ENCODE data around the gene AARS2.
"Not testable (repeated sequence)": the region's sequence is repeated elsewhere in the genome, so short reads cannot be mapped to it uniquely, and the experiment has no call there.

AARS2 gene

DNA sequence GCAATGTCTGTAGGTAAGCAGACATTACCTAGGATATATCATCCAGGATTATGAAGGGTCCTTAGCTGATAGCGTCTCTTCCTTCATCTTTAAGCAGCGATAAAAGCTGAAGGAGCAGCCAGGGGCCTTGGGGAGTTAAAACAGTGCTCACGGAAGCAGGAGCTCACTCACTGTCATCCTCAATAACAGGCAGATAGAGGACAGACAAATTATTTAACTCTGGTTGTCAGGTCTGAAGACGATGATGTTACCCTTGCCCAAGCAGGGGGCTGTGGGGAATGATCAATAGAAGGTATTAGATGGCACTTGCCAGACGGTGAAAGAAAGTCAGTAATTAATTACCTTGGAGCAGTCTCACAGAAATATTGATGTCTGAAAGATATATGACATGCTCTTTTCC lies 16.7 kb upstream of the AARS2 start:
- no peak for DNase-seq (ENCODE audit: low read depth)

DNA sequence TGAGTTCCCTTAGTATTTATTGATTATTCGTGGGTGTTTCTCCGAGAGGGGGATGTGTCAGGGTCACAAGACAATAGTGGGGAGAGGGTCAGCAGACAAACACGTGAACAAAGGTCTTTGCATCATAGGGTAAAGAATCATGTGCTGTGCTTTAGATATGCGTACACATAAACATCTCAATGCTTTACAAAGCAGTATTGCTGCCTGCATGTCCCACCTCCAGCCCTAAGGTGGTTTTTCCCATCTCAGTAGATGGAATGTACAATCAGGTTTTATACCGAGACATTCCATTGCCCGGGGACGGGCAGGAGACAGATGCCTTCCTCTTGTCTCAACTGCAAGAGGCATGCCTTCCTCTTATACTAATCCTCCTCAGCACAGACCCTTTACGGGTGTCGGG lies 15.1 kb upstream of the AARS2 start:
- not testable (repeated sequence) for DNase-seq (ENCODE audit: low read depth)

GRCh38 chr6:44327760-44328159 lies 14.6 kb upstream of the AARS2 start:
- DNase-seq (ENCODE audit: low read depth): no peak

DNA sequence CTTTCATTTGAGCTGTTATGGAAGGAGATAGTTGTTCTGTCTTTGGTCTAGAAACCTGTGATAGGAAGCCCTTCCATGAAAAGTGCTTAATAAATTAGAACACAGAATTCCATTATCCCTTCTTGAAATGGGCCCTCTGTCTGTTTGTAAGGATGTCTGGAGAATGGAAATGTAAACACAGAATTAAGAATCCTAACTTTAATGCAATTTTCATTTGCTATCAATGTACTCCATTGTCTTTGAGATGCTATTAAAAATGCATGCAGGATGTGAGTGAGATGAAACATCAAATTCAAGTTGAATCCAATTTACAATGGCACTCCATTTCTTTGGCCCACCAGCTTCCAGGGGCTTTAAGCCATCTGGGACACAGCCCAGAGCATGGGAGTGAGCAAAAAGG lies 13.9 kb upstream of the AARS2 start:
- no peak for DNase-seq (ENCODE audit: low read depth)

DNA sequence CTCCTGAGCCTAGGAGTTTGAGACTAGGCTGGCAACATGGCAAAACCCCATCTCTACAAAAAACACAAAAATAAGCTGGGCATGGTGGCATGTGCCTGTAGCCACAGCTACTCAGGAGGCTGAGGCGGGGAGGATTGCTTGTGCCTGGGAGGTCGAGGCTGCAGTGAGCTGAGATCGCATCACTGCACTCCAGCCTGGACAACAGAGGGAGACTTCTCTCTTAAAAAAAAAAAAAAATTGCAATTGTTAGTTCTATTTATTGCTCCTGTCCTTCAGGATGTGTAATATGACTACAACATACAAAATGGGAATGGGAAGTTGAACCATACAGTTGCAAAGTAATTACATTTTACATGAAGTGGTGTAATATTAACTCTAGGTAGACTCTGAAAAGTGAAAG lies 8.1 kb upstream of the AARS2 start:
- DNase-seq (ENCODE audit: low read depth): no peak

DNA sequence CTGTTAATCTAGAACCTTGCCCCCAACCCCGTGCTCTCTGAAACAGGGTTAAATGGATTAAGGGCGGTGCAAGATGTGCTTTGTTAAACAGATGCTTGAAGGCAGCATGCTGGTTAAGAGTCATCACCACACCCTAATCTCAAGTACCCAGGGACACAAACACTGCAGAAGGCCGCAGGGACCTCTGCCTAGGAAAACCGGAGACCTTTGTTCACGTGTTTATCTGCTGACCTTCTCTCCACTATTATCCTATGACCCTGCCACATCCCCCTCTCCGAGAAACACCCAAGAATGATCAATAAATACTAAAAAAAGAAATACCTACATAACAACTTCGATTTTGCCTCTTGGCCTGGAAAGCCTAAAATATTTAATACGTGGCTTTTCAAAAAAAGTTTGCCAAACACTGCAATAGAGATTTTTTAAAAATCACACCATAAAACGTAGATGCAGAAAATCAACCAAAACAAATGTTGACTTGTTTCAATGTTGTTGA lies 4.0 kb upstream of the AARS2 start:
- not testable (repeated sequence) for DNase-seq (ENCODE audit: low read depth)

GRCh38 chr6:44316481-44316880 lies 3.3 kb upstream of the AARS2 start:
- DNase-seq (ENCODE audit: low read depth): no peak

GRCh38 chr6:44315951-44316350 lies 2.8 kb upstream of the AARS2 start:
- DNase-seq (ENCODE audit: low read depth): no peak

GRCh38 chr6:44315516-44315915 lies 2.4 kb upstream of the AARS2 start:
- no peak for DNase-seq (ENCODE audit: low read depth)

GRCh38 chr6:44314657-44315056 lies 1.5 kb upstream of the AARS2 start:
- not testable (repeated sequence) for DNase-seq (ENCODE audit: low read depth)

GRCh38 chr6:44311767-44312166 lies 1.4 kb downstream of the AARS2 start:
- DNase-seq (ENCODE audit: low read depth): no peak

GRCh38 chr6:44311304-44311703 lies 1.8 kb downstream of the AARS2 start:
- no peak for DNase-seq (ENCODE audit: low read depth)

DNA sequence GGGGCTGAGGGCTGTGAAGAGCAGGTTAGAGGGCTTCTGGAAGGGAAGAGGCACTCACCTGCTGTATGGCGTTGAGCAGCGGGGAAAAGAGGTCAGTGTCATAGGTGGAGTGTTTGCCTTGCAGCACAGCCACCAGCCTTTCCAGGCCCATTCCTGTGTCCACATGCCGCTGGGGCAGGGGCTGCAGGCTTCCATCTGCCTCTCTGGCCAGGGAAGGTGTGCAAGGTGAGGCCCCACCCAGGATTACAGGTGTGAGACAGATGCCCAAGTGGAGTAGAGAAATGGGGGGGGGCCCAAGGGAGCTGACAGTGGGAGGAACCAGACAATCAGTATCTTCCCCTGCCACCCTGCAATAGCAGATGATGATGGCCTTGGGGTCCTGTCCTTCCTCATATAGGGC lies 2.9 kb downstream of the AARS2 start:
- no peak for DNase-seq (ENCODE audit: low read depth)

- DNase-seq (ENCODE audit: low read depth): no peak
These were observed 3.5 kb downstream of the AARS2 start for GRCh38 chr6:44309631-44310030.

- DNase-seq (ENCODE audit: low read depth): no peak
These were observed 4.1 kb downstream of the AARS2 start for GRCh38 chr6:44309092-44309491.

GRCh38 chr6:44307217-44307616 lies 5.9 kb downstream of the AARS2 start:
- no peak for DNase-seq (ENCODE audit: low read depth)

- no peak for DNase-seq (ENCODE audit: low read depth)
These were observed 6.4 kb downstream of the AARS2 start for GRCh38 chr6:44306710-44307109.

DNA sequence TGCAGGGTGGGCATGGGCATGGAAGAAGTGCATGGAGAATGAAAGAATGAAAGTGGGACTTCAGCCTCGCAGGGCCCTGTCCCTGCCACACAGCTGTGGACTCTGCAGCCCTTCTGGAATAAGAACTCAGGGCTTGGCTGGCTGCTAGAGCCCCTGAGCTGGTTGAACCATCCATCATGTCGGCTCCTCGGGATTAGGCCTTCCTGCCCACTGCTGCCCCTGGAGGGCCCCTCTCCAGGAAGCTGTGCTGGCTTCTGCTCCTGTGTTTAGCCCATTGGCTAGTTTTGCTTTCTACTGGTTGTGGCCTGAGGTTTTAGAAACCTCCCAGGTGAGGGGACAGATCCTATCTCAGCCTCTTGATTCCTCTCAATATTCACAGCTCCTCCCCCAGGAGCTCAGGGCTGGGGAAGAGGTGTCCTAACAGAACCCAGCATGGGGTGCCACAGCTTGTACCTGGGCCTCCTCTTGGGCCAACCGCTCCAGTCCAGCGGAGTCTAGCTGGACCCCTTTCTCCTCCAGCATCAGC lies 7.9 kb downstream of the AARS2 start:
- DNase-seq (ENCODE audit: low read depth): no peak

DNA sequence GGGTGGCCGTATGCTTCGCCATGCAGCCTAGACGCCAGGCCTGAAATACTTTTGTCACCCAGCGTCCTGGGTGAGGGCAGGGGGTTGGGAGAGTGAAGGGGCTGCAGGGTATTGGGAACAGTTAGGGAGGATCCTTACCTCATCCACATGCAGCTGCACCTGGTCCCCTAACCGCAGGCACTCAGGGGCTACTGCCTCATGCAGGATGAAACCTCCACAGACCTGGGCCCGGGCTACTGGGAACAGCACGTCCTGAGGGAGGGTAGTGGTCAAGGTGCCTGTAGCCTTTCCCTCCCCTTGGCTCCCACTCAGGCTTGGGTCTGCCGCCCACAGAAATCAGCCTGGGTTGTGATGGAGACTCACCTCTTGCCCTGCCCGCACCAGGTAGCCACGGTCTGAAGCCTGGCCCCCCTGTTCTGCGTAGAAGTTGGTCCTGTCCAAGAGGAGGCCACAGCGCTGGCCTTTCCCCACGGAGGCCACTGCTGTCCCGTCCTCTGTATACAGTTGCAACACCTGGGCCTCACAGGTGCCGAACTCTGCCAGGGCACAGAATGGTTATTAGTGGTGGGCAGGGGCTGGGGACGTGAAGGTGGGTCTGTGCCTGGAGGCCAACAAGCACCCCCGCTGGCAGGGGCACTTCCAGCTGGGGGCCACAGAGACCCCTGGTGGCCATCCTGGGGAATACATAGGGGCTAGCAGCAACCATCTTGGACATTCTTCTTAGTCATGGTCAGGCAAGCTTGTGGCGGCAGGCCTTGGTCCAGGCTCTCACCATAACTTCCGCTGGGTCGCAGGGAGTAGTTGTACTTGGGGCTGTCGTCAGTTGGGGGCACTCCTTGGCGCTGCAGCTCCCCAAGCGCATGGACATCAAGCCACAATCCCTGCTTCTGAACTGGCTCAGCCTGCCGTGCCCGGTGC lies 8.6 kb downstream of the AARS2 start:
- peak; percentile 12 for DNase-seq (ENCODE audit: low read depth)

- no peak for DNase-seq (ENCODE audit: low read depth)
These were observed 9.3 kb downstream of the AARS2 start for GRCh38 chr6:44303842-44304241.

DNA sequence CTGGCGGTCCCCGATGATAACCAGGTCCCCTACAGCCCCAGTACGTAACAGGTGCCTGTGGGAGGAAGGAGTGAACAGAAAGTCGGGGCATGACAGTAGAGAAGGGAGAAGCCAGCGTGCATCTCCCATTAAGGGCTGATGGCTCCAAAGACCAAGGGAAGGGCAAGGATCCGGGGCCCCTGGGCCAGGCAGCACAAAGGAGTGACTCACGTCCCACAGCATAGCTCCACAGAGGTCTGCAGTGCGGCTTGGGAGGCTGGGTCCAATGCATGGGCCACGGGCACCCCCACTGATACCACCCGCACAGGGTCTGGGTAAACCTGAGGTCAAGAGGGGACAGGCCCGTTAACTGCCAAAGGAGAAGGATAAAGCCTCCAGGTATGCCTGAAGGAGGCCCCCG lies 10.3 kb downstream of the AARS2 start:
- no peak for DNase-seq (ENCODE audit: low read depth)

DNA sequence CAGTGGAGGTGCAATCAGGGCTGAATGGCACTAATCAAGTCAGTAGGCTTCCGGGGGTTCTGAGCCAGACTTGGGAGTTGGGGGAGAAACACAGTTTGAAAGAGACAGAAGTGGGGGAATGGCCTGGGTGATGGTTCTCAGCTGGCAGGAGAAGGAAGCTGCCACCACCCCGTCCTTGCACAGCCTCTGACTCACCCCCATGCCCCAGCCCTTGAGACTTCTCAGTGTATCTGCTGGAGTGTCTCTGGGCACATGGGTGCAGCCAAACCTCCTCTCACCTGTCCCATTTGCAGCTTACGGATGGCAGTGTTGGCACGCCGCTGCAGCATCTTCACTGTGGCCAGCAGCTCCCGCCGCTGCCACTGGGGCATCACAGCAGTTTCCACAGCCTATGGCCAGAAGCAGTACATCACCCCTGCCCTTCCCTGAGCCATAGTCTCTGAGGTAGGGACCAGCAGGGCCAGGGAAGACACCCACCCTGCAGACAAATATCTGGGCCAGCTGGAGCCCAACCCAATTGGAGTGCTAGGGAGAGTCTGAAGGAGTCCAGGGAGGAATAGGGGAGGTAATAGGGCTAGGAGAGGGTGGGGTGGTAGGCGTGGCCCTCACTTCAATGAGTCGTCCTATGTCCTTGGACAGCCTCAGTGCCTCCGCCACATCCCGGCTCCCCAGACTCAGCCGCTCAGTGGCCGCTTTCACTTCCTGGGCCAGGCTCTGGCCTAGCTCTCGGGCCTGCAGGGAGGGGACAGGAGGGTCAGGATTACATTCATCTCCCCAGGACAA lies 11.2 kb downstream of the AARS2 start:
- no peak for DNase-seq (ENCODE audit: low read depth)

DNA sequence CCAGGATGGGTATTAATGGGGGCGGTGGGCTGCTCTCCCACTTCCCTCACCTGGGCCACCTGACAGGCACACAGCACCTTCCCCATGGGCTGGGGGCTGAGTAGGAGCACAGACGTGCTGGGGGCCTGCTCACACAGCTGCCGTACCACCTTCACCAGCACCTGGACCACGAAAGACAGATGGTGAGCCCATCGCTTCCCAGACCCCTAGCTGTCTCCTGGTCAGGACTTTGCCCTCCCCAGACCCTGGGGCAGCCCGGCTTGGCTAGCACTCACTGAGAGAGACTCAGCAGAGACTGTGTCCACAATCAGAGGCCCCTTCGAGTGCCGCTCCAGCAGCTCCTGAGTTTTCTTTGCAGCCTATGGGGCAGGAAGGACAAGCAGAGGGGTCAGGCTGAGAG lies 12.0 kb downstream of the AARS2 start:
- no peak for DNase-seq (ENCODE audit: low read depth)
